ENCODE measurements around the gene PFDN1.

Gene PFDN1

GRCh38 chr5:140302786-140303639, at the start of gene PFDN1:
Gene PFDN1 (minus strand): TSS chr5:140303101. CDS start chr5:140303073, 28 bp downstream.
- peak within 1 kb of the TSS; percentile 73 for H3K27ac ChIP-seq
- ChIA-PET POLR2A (ENCODE audit: low non-redundant PET) (interaction anchor here (0.7 to 1.0 kb wide), 4 partner anchors 41 to 61 kb away, joined by 3 to 9 read pairs (median 5); no protein-coding TSS in a partner anchor), CTCF (interaction anchor here (0.5 to 1.6 kb wide), 7 partner anchors 33 to 893 kb away, joined by 3 to 5 read pairs (median 4); no protein-coding TSS in a partner anchor)
- TF ChIP-seq CTCF (conservative IDR thresholded peaks at IDR 0.05; ENCODE audit: low read depth), result no peak
- DNase-seq (ENCODE audit: low spot score), result peak; percentile 100

- H3K27ac ChIP-seq, result no peak overlapping the region
- ChIA-PET POLR2A (ENCODE audit: low non-redundant PET) (no interaction called here), CTCF (interaction anchor here (0.6 to 6.2 kb wide), 32 partner anchors 10 to 641 kb away, joined by 3 to 55 read pairs (median 4); partner anchors contain the start of genes CYSTM1 and HARS1)
- TF ChIP-seq CTCF (conservative IDR thresholded peaks at IDR 0.05; ENCODE audit: low read depth), result peak; percentile 88
- peak; percentile 78 for DNase-seq (ENCODE audit: low spot score)
Observed at GRCh38 chr5:140351609-140352334, 48.9 kb upstream of the PFDN1 start.

DNA sequence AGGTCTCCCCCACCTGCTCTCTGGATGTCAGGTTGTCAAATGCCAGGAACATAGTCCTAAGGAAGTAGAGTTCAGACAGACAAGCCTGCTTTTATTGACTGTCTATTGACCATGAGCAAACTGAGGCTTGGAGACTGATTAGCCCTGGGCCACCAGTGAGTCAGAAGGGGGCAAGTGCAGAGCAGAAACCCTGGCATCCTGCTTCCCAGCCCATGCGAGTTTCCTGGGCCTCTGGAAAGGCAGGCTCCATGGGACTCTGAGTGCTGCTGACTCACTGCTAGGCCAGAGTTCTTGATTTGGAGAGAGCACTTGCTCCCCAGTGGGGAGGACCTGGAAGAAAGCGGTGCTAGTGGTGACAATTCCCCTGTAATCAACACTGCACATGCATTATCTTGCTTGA, 46.3 kb upstream of the PFDN1 start:
- no peak for TF ChIP-seq CTCF (conservative IDR thresholded peaks at IDR 0.05; ENCODE audit: low read depth)
- no peak for DNase-seq (ENCODE audit: low spot score)
- no peak overlapping the region for H3K27ac ChIP-seq
- POLR2A ChIA-PET (ENCODE audit: low non-redundant PET), result no interaction called here
- CTCF ChIA-PET, result interaction anchor here (0.6 to 5.4 kb wide), 4 partner anchors 85 to 785 kb away, joined by 3 to 61 read pairs (median 5); no protein-coding TSS in a partner anchor

- ChIA-PET POLR2A (ENCODE audit: low non-redundant PET) (no interaction called here), CTCF (interaction anchor here (0.6 to 5.4 kb wide), 5 partner anchors 11 to 200 kb away, joined by 3 to 61 read pairs (median 4); no protein-coding TSS in a partner anchor)
- peak overlapping the region; percentile 56 for H3K27ac ChIP-seq
- DNase-seq (ENCODE audit: low spot score), result peak; percentile 92
- TF ChIP-seq CTCF (conservative IDR thresholded peaks at IDR 0.05; ENCODE audit: low read depth), result no peak
Observed at GRCh38 chr5:140348104-140348503, 45.2 kb upstream of the PFDN1 start.

DNA sequence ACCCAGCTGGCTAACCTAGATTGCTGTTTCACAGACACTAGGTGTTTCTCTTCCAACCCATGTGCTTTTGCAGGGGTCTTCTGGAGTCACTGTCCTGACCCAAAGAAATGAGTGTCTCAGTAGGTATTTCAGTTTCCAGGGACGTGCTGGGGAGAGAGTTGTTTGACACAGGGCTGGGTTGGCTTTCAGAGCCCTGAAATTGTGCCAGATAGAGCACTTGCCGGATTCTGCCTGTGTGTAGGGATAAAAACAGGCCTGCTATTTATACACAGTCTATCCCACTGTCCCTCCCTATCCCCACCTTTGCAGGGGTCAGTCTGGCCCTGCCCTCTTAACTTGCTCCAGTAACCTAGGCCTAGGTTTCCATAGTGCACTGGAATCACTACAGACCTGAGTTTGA, 44.5 kb upstream of the PFDN1 start:
- POLR2A ChIA-PET (ENCODE audit: low non-redundant PET), result interaction anchor here (1.1 to 1.5 kb wide), 2 partner anchors 87 to 101 kb away, joined by 5 read pairs; no protein-coding TSS in a partner anchor
- peak overlapping the region; percentile 42 for H3K27ac ChIP-seq
- DNase-seq (ENCODE audit: low spot score), result no peak
- TF ChIP-seq CTCF (conservative IDR thresholded peaks at IDR 0.05; ENCODE audit: low read depth), result no peak
- CTCF ChIA-PET, result interaction anchor here (0.6 to 5.4 kb wide), 13 partner anchors 8 to 178 kb away, joined by 3 to 61 read pairs (median 5); partner anchors contain the start of gene SLC4A9
